HepG2 (cell line): Measurements from ENCODE around the gene LSM11. TPM values are rescaled to one million over a fixed set of nuclear protein-coding genes. Genes with fewer than 3 reads are reported as not detected.

Source experiments
- ATAC-seq: fragments of 200-7000 bp; cut with Tn5 transposase; 3 replicates; pipeline ENCODE4 v1.9.1; 2020; ENCODE audit warnings: mild to moderate bottlenecking, moderate library complexity
- BruUV-seq: library from RNA; stranded (reverse); fragments of 400-500 nt; replicated peaks from 2 replicates; lab custom pipeline; 2021; lab: Mats Ljungman, UMichigan
- CTCF ChIA-PET: fragments of 300-600 bp; formaldehyde crosslinking; extraction: SDS; loops from one replicate; lab custom pipeline; 2021; ENCODE audit warnings: low total read pairs, inconsistent platforms, low intra/inter-chr PET ratio; lab: Yijun Ruan, JAX
- POLR2A ChIA-PET: fragments of 350-600 bp; sonication (Branson Sonifier 250); formaldehyde crosslinking; loops from one replicate; lab custom pipeline; 2020; ENCODE audit warnings: antibody characterized with exemption, inconsistent platforms; lab: Yijun Ruan, JAX
- DNase-seq: peaks from one replicate; pipeline ENCODE4 v3.0.0-alpha.2; 2015; ENCODE audit warnings: low spot score
- FAIRE-seq: peaks from 3 replicates; lab custom pipeline; 2011; peaks lifted over from hg19 to GRCh38; lab: Jason Lieb, UNC
- H2AFZ ChIP-seq: one replicate; pipeline ENCODE4 v1.6.1; 2011; ENCODE audit warnings: low read length, inconsistent platforms
- H3K27ac ChIP-seq: fragments of 300-600 bp; 3 replicates; pipeline ENCODE4 v1.8.0; 2011; ENCODE audit warnings: mixed run types, mild to moderate bottlenecking, mixed read lengths, low read length, inconsistent platforms; ENCODE audit not compliant: insufficient read depth; ENCODE audit errors: extremely low read length
- H3K27me3 ChIP-seq, 2 experiments: fragments of 200-600 bp in 1 of 2; 2 replicates in 1 of 2; 3 replicates in 1 of 2; pipeline versions ENCODE4 v1.6.0 to v1.8.0; 2011; ENCODE audit warnings: low read length in 2 of 2, mild to moderate bottlenecking in 2 of 2, moderate library complexity in 2 of 2, inconsistent platforms in 1 of 2; ENCODE audit not compliant: insufficient read depth in 2 of 2, control insufficient read depth in 1 of 2
- H3K36me3 ChIP-seq, 2 experiments: fragments of 200-600 bp in 1 of 2; replicated peaks in 1 of 2; 2 replicates in 1 of 2; 3 replicates in 1 of 2; pipeline versions ENCODE4 v1.5.1 to v1.8.0; 2011; ENCODE audit warnings: low read length in 2 of 2, inconsistent platforms in 1 of 2; ENCODE audit not compliant: insufficient read depth in 2 of 2, control insufficient read depth in 1 of 2
- H3K4me1 ChIP-seq: 2 replicates; pipeline ENCODE4 v1.5.1; 2012; ENCODE audit warnings: low read length, inconsistent platforms; ENCODE audit not compliant: insufficient read depth
- H3K4me2 ChIP-seq: 2 replicates; pipeline ENCODE4 v1.6.0; 2011; ENCODE audit warnings: low read depth, low read length, inconsistent platforms
- H3K4me3 ChIP-seq, 3 experiments: fragments of 200-600 bp in 1 of 3; sonication (generic), shearing (Covaris generic) in 1 of 3; replicated peaks in 1 of 3; 2 replicates each; pipeline ENCODE4 v1.5.1; 2011 to 2016; ENCODE audit warnings: low read length in 3 of 3, inconsistent platforms in 2 of 3, low read depth in 2 of 3, mild to moderate bottlenecking in 2 of 3, control low read depth in 1 of 3, mixed read lengths in 1 of 3; ENCODE audit not compliant: insufficient read depth in 1 of 3
- H3K79me2 ChIP-seq: one replicate; pipeline ENCODE4 v1.6.1; 2011; ENCODE audit warnings: low read length, inconsistent platforms; ENCODE audit not compliant: insufficient read depth
- H3K9ac ChIP-seq: 2 replicates; pipeline ENCODE4 v1.6.0; 2011; ENCODE audit warnings: mild to moderate bottlenecking, low read depth, low read length, inconsistent platforms; ENCODE audit not compliant: insufficient read depth
- H3K9me3 ChIP-seq: 2 replicates; pipeline ENCODE4 v1.5.1; 2012; ENCODE audit warnings: mild to moderate bottlenecking, low read length
- H4K20me1 ChIP-seq: 2 replicates; pipeline ENCODE4 v1.6.0; 2011; ENCODE audit warnings: inconsistent platforms, mild to moderate bottlenecking, low read length, moderate library complexity; ENCODE audit not compliant: insufficient read depth
- NR1H2 ChIP-seq: sonication (generic); formaldehyde crosslinking; IDR thresholded peaks from 2 replicates; pipeline ENCODE4 v1.8.1; 2022; ENCODE audit warnings: low read depth, missing genetic modification reagents, borderline replicate concordance
- SMYD3 ChIP-seq: sonication (generic); formaldehyde crosslinking; IDR thresholded peaks from 2 replicates; pipeline ENCODE4 v1.8.1; 2023; ENCODE audit warnings: mild to moderate bottlenecking, missing genetic modification reagents
- ZNF337 ChIP-seq: sonication (generic); formaldehyde crosslinking; IDR thresholded peaks from 2 replicates; pipeline ENCODE4 v1.5.1; 2020; ENCODE audit warnings: missing genetic modification reagents, low read depth, mild to moderate bottlenecking, borderline replicate concordance
- ZNF652 ChIP-seq: IDR thresholded peaks from 2 replicates; pipeline ENCODE4 v1.6.1; 2016; ENCODE audit warnings: low read depth, borderline replicate concordance
- ZNF792 ChIP-seq: IDR thresholded peaks from 2 replicates; pipeline ENCODE4 v1.6.1; 2016
- ZSCAN25 ChIP-seq: sonication (generic); formaldehyde crosslinking; IDR thresholded peaks from 2 replicates; pipeline ENCODE4 v1.8.0; 2022; ENCODE audit warnings: mild to moderate bottlenecking, missing genetic modification reagents
- ZSCAN9 ChIP-seq: IDR thresholded peaks from 2 replicates; pipeline ENCODE4 v1.6.1; 2016; ENCODE audit warnings: borderline replicate concordance
- WGBS: methylation state at CpG from one replicate; pipeline ENCODE4 v1.1.6; 2017; ENCODE audit warnings: low lambda C conversion rate; 5-methylcytosine and 5-hydroxymethylcytosine counted together
- in situ Hi-C: cut with HindIII; loops from 2 replicates; pipeline ENCODE4 v1.10.0; 2017; ENCODE audit warnings: low pct_unique_long_range_greater_than_20kb; ENCODE audit not compliant: extremely low pct_ligation_motif_present
- intact Hi-C: fragments of 100-400 bp; cut with micrococcal nuclease; formaldehyde crosslinking; loops from one replicate; pipeline ENCODE4 v1.10.0; 2022; ENCODE audit not compliant: unreplicated experiment
- polyA plus RNA-seq, 8 experiments: library from polyadenylated mRNA; depleted of rRNA in 3 of 8; stranded (reverse) in 7 of 8; unstranded in 1 of 8; fragments of >200 nt; fragmentation: Illumina TruSeq in 4 of 8; extraction: Trizol in 4 of 8; gene quantifications; 2 replicates each; pipeline versions ENCODE4 v1.2.1 to v1.2.3, GENCODE V29; 2011 to 2016; ENCODE audit warnings: low read depth in 4 of 8, missing spikeins in 1 of 8, mixed read lengths in 1 of 8; ENCODE audit not compliant: insufficient read depth in 1 of 8
- total RNA-seq, 5 experiments: library from RNA; depleted of rRNA; stranded (reverse); fragments of >200 nt; fragmentation: Illumina TruSeq; extraction: Trizol; gene quantifications; 2 replicates each; pipeline ENCODE4 v1.2.3, GENCODE V29; 2016; ENCODE audit warnings: low read depth in 1 of 5
- TF ChIP-seq, protein P1 (sequence below): sonication (generic); formaldehyde crosslinking; IDR thresholded peaks from 2 replicates; pipeline ENCODE4 v1.4.0; 2020; ENCODE audit warnings: mild to moderate bottlenecking, missing genetic modification reagents
- TF ChIP-seq, protein P2 (sequence below): sonication (generic); formaldehyde crosslinking; IDR thresholded peaks from 2 replicates; pipeline ENCODE4 v1.9.0; 2021; ENCODE audit warnings: missing genetic modification reagents, borderline replicate concordance
- TF ChIP-seq, protein P3 (sequence below): sonication (generic); formaldehyde crosslinking; IDR thresholded peaks from 2 replicates; pipeline ENCODE4 v1.4.0; 2020; ENCODE audit warnings: mild to moderate bottlenecking, missing genetic modification reagents, borderline replicate concordance

Gene LSM11
- total and polyA plus RNA-seq, 2 of the 13 experiments (the other 11 are each of a cell fraction or from before 2014, with no cell fraction given), result 4.5 to 7.2 TPM

DNA sequence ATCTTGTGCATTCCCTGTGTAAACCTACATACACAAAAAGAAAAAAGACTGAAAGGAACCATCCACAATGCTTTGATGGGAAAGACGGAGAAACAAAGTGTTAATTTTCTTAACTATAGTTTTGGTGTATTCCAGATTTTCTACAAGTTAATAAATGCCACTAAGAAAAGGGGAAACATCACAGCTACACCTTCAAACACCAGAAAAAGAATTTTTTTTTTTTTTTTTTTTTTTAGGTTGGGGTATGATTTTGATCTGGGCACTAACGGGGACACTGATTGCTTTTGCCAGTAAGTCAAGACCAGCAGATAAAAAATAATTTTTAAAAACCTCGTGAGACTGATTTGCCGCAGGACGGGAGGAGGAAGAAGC lies 12.6 kb upstream of the LSM11 start (continued):
- TF ChIP-seq, protein P1, sequence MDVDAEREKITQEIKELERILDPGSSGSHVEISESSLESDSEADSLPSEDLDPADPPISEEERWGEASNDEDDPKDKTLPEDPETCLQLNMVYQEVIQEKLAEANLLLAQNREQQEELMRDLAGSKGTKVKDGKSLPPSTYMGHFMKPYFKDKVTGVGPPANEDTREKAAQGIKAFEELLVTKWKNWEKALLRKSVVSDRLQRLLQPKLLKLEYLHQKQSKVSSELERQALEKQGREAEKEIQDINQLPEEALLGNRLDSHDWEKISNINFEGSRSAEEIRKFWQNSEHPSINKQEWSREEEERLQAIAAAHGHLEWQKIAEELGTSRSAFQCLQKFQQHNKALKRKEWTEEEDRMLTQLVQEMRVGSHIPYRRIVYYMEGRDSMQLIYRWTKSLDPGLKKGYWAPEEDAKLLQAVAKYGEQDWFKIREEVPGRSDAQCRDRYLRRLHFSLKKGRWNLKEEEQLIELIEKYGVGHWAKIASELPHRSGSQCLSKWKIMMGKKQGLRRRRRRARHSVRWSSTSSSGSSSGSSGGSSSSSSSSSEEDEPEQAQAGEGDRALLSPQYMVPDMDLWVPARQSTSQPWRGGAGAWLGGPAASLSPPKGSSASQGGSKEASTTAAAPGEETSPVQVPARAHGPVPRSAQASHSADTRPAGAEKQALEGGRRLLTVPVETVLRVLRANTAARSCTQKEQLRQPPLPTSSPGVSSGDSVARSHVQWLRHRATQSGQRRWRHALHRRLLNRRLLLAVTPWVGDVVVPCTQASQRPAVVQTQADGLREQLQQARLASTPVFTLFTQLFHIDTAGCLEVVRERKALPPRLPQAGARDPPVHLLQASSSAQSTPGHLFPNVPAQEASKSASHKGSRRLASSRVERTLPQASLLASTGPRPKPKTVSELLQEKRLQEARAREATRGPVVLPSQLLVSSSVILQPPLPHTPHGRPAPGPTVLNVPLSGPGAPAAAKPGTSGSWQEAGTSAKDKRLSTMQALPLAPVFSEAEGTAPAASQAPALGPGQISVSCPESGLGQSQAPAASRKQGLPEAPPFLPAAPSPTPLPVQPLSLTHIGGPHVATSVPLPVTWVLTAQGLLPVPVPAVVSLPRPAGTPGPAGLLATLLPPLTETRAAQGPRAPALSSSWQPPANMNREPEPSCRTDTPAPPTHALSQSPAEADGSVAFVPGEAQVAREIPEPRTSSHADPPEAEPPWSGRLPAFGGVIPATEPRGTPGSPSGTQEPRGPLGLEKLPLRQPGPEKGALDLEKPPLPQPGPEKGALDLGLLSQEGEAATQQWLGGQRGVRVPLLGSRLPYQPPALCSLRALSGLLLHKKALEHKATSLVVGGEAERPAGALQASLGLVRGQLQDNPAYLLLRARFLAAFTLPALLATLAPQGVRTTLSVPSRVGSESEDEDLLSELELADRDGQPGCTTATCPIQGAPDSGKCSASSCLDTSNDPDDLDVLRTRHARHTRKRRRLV, result 0 out of 2 replicates have a peak, but pooled peaks have one; percentile 43
- TF ChIP-seq SMYD3 (0 out of 2 replicates have a peak, but pooled peaks have one; percentile 16), ZNF652 (CRISPR knock-in tag) (0 out of 2 replicates have a peak, but pooled peaks have one; percentile 32), ZSCAN9 (0 out of 2 replicates have a peak, but pooled peaks have one; percentile 26)

DNA sequence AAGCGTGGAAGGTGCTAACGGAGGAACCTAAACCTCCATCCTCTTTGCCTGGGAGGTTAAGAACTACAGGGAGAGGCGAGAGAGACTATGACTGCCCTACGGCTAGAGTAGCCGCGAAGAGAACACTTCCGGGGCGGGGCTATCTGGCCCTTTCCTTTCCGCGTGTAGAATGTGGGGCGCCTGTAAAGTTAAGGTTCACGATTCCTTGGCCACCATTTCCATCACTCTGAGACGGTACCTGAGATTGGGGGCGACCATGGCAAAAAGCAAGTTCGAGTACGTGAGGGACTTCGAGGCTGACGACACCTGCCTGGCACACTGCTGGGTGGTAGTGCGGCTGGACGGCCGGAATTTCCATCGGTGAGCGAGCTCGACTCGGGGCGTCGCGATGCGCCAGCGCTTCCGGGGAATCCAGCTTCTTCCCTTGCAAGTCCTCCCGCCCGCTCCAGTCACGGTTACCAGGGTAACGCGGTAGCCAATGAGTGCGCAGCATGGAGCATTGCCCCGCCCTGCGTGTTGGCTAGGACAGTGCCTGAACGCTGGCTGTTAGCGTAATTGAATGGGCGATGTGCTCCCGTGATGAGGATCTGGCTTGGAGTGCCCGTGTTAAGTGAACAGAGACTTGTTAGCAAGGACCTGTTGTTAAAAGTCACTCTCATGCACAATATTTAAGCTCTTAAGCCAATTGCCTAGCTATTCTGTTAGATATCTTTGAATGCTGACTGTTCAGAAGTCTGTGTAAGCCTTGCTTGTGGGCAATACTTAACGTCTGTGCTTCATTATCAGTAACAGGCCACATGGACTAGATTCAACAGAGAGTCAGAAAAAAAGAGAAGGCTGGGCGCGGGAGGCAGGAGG lies 12.0 kb upstream of the LSM11 start, which contains the start of gene THG1L:
Gene THG1L (plus strand): TSS at position 149 of the 858 bp plus-strand sequence. CDS start 21 bp downstream, at position 170.
- ATAC-seq, result peak; percentile 100
- no peaks in the 10 kb centered on the region; a peak in 1 of 5 replicates for H3K27me3 ChIP-seq
- H3K79me2 ChIP-seq, result no peaks in the 10 kb centered on the region
- H3K9ac ChIP-seq, result peak within 1 kb of the TSS; percentile 79
- 7% methylated on average over 20 of the region's 47 CpGs for WGBS
- peak; percentile 95 for DNase-seq
- in situ Hi-C loops, result loop anchor here (25.0 kb wide), 1 partner anchor 394 kb away; a partner anchor contains a TSS
- H3K9me3 ChIP-seq, result no peaks in the 10 kb centered on the region
- intact Hi-C loops, result loop anchor here (1.0 kb wide), 1 partner anchor 12 kb away; the partner anchor contains the start of gene LSM11
- FAIRE-seq, result peak; percentile 92
- no peaks in the 10 kb centered on the region for H4K20me1 ChIP-seq
- POLR2A ChIA-PET, result interaction anchor here (0.6 to 1.5 kb wide), 4 partner anchors 10 to 290 kb away, joined by 3 to 13 read pairs (median 6); partner anchors contain the start of gene LSM11
- peaks cover 0 to 17% of the 10 kb centered on the region in 2 experiments; a peak in 4 of 5 replicates for H3K36me3 ChIP-seq
- CTCF ChIA-PET, result no interaction called here
- TSS peak; percentile 83 for BruUV-seq
- peak within 1 kb of the TSS; percentile 85 for H3K4me2 ChIP-seq
- H3K4me1 ChIP-seq, result peaks cover 7% of the 10 kb centered on the region; the same call in 1 of the 2 replicates
- H3K4me3 ChIP-seq, result peak within 1 kb of the TSS; percentile 64 to 83 (median 67)
- H2AFZ ChIP-seq, result peak within 1 kb of the TSS; percentile 93
- peak within 1 kb of the TSS; percentile 87 for H3K27ac ChIP-seq
- TF ChIP-seq, protein P2, sequence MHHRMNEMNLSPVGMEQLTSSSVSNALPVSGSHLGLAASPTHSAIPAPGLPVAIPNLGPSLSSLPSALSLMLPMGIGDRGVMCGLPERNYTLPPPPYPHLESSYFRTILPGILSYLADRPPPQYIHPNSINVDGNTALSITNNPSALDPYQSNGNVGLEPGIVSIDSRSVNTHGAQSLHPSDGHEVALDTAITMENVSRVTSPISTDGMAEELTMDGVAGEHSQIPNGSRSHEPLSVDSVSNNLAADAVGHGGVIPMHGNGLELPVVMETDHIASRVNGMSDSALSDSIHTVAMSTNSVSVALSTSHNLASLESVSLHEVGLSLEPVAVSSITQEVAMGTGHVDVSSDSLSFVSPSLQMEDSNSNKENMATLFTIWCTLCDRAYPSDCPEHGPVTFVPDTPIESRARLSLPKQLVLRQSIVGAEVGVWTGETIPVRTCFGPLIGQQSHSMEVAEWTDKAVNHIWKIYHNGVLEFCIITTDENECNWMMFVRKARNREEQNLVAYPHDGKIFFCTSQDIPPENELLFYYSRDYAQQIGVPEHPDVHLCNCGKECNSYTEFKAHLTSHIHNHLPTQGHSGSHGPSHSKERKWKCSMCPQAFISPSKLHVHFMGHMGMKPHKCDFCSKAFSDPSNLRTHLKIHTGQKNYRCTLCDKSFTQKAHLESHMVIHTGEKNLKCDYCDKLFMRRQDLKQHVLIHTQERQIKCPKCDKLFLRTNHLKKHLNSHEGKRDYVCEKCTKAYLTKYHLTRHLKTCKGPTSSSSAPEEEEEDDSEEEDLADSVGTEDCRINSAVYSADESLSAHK (CRISPR knock-in tag), result no peak
- TF ChIP-seq, protein P3, sequence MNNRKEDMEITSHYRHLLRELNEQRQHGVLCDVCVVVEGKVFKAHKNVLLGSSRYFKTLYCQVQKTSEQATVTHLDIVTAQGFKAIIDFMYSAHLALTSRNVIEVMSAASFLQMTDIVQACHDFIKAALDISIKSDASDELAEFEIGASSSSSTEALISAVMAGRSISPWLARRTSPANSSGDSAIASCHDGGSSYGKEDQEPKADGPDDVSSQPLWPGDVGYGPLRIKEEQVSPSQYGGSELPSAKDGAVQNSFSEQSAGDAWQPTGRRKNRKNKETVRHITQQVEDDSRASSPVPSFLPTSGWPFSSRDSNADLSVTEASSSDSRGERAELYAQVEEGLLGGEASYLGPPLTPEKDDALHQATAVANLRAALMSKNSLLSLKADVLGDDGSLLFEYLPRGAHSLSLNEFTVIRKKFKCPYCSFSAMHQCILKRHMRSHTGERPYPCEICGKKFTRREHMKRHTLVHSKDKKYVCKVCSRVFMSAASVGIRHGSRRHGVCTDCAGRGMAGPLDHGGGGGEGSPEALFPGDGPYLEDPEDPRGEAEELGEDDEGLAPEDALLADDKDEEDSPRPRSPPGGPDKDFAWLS (CRISPR knock-in tag), result no peak
- TF ChIP-seq ZNF792 (CRISPR knock-in tag), result no peak
- TF ChIP-seq NR1H2 (CRISPR knock-in tag), result no peak; the same call in 1 of the 2 replicates
- TF ChIP-seq ZSCAN25 (CRISPR knock-in tag), result peak; percentile 35; the same call in 1 of the 2 replicates
- 0 out of 2 replicates have a peak, but pooled peaks have one; percentile 75 for TF ChIP-seq ZNF337 (CRISPR knock-in tag)
